Measurements from ENCODE around the gene TOR1AIP2. TPM values are rescaled to one million over a fixed set of nuclear protein-coding genes. Genes with fewer than 3 reads are reported as not detected.

TOR1AIP2 gene
- total and polyA plus RNA-seq, 2 of the 13 experiments (the other 11 are each of a cell fraction or from before 2014, with no cell fraction given) = 35.2 to 65.8 TPM

- TF ChIP-seq HNF1A (IDR thresholded peaks at IDR 0.05; ENCODE audit: low read depth) = no peak
- no peak for TF ChIP-seq HNF1A (CRISPR knock-in tag; IDR thresholded peaks at IDR 0.05; ENCODE audit: borderline replicate concordance)
- no peak for TF ChIP-seq ZNF609 (CRISPR knock-in tag; IDR thresholded peaks at IDR 0.05; ENCODE audit: borderline replicate concordance)
- no peak for TF ChIP-seq DPF2 (CRISPR knock-in tag; IDR thresholded peaks at IDR 0.05; ENCODE audit: borderline replicate concordance, low read depth)
- TF ChIP-seq TERF1 (CRISPR knock-in tag; IDR thresholded peaks at IDR 0.05) = no peak
- TF ChIP-seq ARID5B (CRISPR knock-in tag; IDR thresholded peaks at IDR 0.05) = no peak
- no peak for TF ChIP-seq HBP1 (CRISPR knock-in tag; IDR thresholded peaks at IDR 0.05; ENCODE audit: low read depth)
- no peak for TF ChIP-seq CC2D1A (CRISPR knock-in tag; IDR thresholded peaks at IDR 0.05)
- TF ChIP-seq ZNF138 (CRISPR knock-in tag; IDR thresholded peaks at IDR 0.05; ENCODE audit: low read depth) = no peak
- TF ChIP-seq REPIN1 (CRISPR knock-in tag; IDR thresholded peaks at IDR 0.05; ENCODE audit: borderline replicate concordance, low read depth) = no peak
- TF ChIP-seq ASH2L (IDR thresholded peaks at IDR 0.05; ENCODE audit: insufficient read length, low read depth, low read length) = peak; percentile 3
- no peak for TF ChIP-seq ZNF160 (CRISPR knock-in tag; IDR thresholded peaks at IDR 0.05)
Measured at GRCh38 chr1:179883040-179883744, 5.6 kb upstream of the TOR1AIP2 start (continued).

All from HepG2 (cell line).